ENCODE data around the gene IGIP. TPM values are rescaled to one million over a fixed set of nuclear protein-coding genes. Genes with fewer than 3 reads are reported as not detected.
"Not testable (repeated sequence)": the region's sequence is repeated elsewhere in the genome, so short reads cannot be mapped to it uniquely, and the experiment has no call there.

Gene IGIP
- polyA plus RNA-seq, 3 donors, result 0.08 to 0.75 TPM; not detected in 1

DNA sequence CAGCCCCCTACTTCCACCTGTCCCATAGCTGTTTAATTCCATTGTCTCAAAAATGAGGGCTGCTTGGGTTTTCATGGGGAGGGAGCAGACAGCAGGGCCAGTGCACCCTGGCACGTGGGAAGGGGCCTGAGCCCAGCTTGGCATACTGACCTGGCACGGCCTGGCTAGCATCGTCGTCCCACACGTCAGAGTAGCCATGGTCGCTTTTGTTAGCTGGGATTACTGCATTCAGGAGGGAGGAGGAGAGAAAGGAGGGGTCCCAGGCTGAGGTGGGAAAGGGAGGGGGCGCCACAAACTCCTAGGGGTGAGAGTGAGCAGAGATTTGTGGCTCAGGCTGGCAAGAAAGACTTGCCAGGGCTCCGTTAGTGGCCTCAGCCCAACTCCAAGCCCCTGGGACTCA lies 28.2 kb downstream of the IGIP start:
- 75% methylated on average over 6 of the region's 8 CpGs for WGBS (ENCODE audit: insufficient coverage)
- no peak overlapping the region for H3K27ac ChIP-seq (ENCODE audit: low read depth in 1 of 2, low read length in 2 of 2)
- intact Hi-C loops (cut with micrococcal nuclease), result loop anchor here in 1 of 2 donors (10.0 kb wide), 1 partner anchor 369 kb away; no protein-coding TSS in a partner anchor
- Mint-ChIP-seq H3K9me3 (peaks cover 0 to 2% (median 0%) of the 10 kb centered on the region in 7 donors), H3K27me3 (ENCODE audit: low read depth in 3 of 3) (peaks cover 8 to 24% (median 8%) of the 10 kb centered on the region in 3 donors), H3K27ac (no peak overlapping the region), H3K4me3 (no peak overlapping the region), H3K4me1 (peaks cover 22% of the 10 kb centered on the region), H3K36me3 (no peaks in the 10 kb centered on the region)
- H3K9ac ChIP-seq (ENCODE audit: insufficient read depth, low read length, poor library complexity, severe bottlenecking), result no peak overlapping the region
- no peaks in the 10 kb centered on the region for H3K9me3 ChIP-seq (replicated peaks in 1 of 2; ENCODE audit: control insufficient read depth in 1 of 2, insufficient read depth in 1 of 2, low read length in 2 of 2)
- no peak overlapping the region for H3K4me2 ChIP-seq (replicated peaks; ENCODE audit: extremely low read depth, low read length, poor library complexity, severe bottlenecking)
- DNase-seq, result no peak
- no peak for TF ChIP-seq CTCF (IDR thresholded peaks at IDR 0.05)
- H3K79me2 ChIP-seq (ENCODE audit: insufficient read depth, low read length), result no peaks in the 10 kb centered on the region
- H3K4me1 ChIP-seq (ENCODE audit: control insufficient read depth in 1 of 2, insufficient read depth in 2 of 2, low read length in 2 of 2), result peaks cover 6 to 24% of the 10 kb centered on the region in 2 donors
- no peak overlapping the region for H2AFZ ChIP-seq (ENCODE audit: insufficient read depth, low read depth, low read length, poor library complexity, severe bottlenecking)
- H3K36me3 ChIP-seq (replicated peaks in 1 of 2; ENCODE audit: control insufficient read depth in 1 of 2, insufficient read depth in 2 of 2, low read length in 2 of 2), result no peaks in the 10 kb centered on the region
- no peaks in the 10 kb centered on the region for H4K20me1 ChIP-seq (ENCODE audit: insufficient read depth, low read length)
- no peak overlapping the region for H3K4me3 ChIP-seq (replicated peaks in 1 of 3; ENCODE audit: low read depth in 2 of 3, low read length in 3 of 3)
- peaks cover 0 to 5% of the 10 kb centered on the region in 2 donors for H3K27me3 ChIP-seq (ENCODE audit: control insufficient read depth in 2 of 2, insufficient read depth in 2 of 2, low read length in 2 of 2)

- H3K4me2 ChIP-seq (replicated peaks; ENCODE audit: extremely low read depth, low read length, poor library complexity, severe bottlenecking); H3K79me2 ChIP-seq (ENCODE audit: insufficient read depth, low read length); H3K36me3 Mint-ChIP-seq; H3K27me3 ChIP-seq (ENCODE audit: control insufficient read depth in 2 of 2, insufficient read depth in 2 of 2, low read length in 2 of 2); H3K4me3 Mint-ChIP-seq; H3K36me3 ChIP-seq (replicated peaks in 1 of 2; ENCODE audit: control insufficient read depth in 1 of 2, insufficient read depth in 2 of 2, low read length in 2 of 2); DNase-seq; H3K9ac ChIP-seq (ENCODE audit: insufficient read depth, low read length, poor library complexity, severe bottlenecking); H3K9me3 Mint-ChIP-seq; H2AFZ ChIP-seq (ENCODE audit: insufficient read depth, low read depth, low read length, poor library complexity, severe bottlenecking); H3K4me3 ChIP-seq (replicated peaks in 1 of 3; ENCODE audit: low read depth in 2 of 3, low read length in 3 of 3); H3K27ac ChIP-seq (ENCODE audit: low read depth in 1 of 2, low read length in 2 of 2); H4K20me1 ChIP-seq (ENCODE audit: insufficient read depth, low read length); H3K9me3 ChIP-seq (replicated peaks in 1 of 2; ENCODE audit: control insufficient read depth in 1 of 2, insufficient read depth in 1 of 2, low read length in 2 of 2); H3K27ac Mint-ChIP-seq: not testable (repeated sequence)
- H3K4me1 ChIP-seq (ENCODE audit: control insufficient read depth in 1 of 2, insufficient read depth in 2 of 2, low read length in 2 of 2), result peaks cover 6 to 24% of the 10 kb centered on the region in 2 donors
- WGBS (ENCODE audit: insufficient coverage), result 92% methylated on average over 14 of the region's 21 CpGs
- intact Hi-C loops (cut with micrococcal nuclease), result loop anchor here in 1 of 2 donors (5.0 to 10.0 kb wide), 2 partner anchors 83 to 370 kb away; no protein-coding TSS in a partner anchor
- Mint-ChIP-seq H3K27me3 (ENCODE audit: low read depth in 3 of 3) (peaks cover 8 to 28% (median 10%) of the 10 kb centered on the region in 3 donors), H3K4me1 (peaks cover 22% of the 10 kb centered on the region)
These were observed 29.1 kb downstream of the IGIP start for GRCh38 chr5:140154710-140155381.
